ENCODE measurements around the gene TRPM8. TPM values are rescaled to one million over a fixed set of nuclear protein-coding genes. Genes with fewer than 3 reads are reported as not detected.

Gene TRPM8
- polyA plus RNA-seq, 3 donors from 2014 or later, result 0.06 to 0.52 (median 0.42) TPM

GRCh38 chr2:234029150-234029733 is 112.1 kb downstream of the TRPM8 start:
- H3K4me3 Mint-ChIP-seq, result peak overlapping the region in 3 of 5 donors; percentile 27 to 66 (median 64)
- peaks cover 2 to 6% (median 5%) of the 10 kb centered on the region in 3 donors for H3K27me3 Mint-ChIP-seq (ENCODE audit: low read depth in 3 of 3)
- peaks cover 4 to 12% (median 9%) of the 10 kb centered on the region in 6 donors for H3K9me3 Mint-ChIP-seq
- H3K27ac Mint-ChIP-seq, result peak overlapping the region in 5 of 6 donors; percentile 34 to 90 (median 82)
- no peak for DNase-seq
- peaks cover 90 to 95% of the 10 kb centered on the region in 2 donors for H3K4me1 Mint-ChIP-seq
- H3K36me3 Mint-ChIP-seq, result peaks cover 6 to 18% (median 9%) of the 10 kb centered on the region in 3 donors

DNA sequence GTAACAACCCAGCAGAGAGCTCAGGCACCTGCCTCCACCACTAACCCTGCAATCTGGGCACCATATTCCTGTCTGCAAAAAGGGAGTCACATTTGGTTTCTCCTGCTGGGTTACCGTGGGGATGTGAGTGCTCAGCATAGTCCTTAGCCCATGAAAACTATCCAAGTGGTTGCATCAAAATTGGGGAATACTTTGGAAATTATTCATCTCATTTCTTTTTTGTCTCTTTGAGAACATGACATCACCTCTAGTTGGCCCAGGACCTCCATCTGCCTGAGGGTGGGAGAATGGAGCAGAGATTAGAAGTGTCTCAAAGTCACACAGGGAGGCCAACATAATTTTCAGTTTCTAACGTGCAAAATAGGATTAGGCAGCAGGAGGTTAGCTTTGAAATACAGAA is 114.0 kb downstream of the TRPM8 start:
- peak overlapping the region; percentile 4 to 82 (median 44) for H3K4me3 Mint-ChIP-seq
- no peak for DNase-seq
- peaks cover 81 to 85% of the 10 kb centered on the region in 2 donors for H3K4me1 Mint-ChIP-seq
- peaks cover 7 to 20% (median 11%) of the 10 kb centered on the region in 6 donors for H3K9me3 Mint-ChIP-seq
- peak overlapping the region in 4 of 6 donors; percentile 53 to 93 (median 90) for H3K27ac Mint-ChIP-seq
- peaks cover 6 to 21% (median 9%) of the 10 kb centered on the region in 3 donors for H3K36me3 Mint-ChIP-seq
- H3K27me3 Mint-ChIP-seq (ENCODE audit: low read depth in 3 of 3), result peaks cover 2 to 6% (median 4%) of the 10 kb centered on the region in 3 donors

DNA sequence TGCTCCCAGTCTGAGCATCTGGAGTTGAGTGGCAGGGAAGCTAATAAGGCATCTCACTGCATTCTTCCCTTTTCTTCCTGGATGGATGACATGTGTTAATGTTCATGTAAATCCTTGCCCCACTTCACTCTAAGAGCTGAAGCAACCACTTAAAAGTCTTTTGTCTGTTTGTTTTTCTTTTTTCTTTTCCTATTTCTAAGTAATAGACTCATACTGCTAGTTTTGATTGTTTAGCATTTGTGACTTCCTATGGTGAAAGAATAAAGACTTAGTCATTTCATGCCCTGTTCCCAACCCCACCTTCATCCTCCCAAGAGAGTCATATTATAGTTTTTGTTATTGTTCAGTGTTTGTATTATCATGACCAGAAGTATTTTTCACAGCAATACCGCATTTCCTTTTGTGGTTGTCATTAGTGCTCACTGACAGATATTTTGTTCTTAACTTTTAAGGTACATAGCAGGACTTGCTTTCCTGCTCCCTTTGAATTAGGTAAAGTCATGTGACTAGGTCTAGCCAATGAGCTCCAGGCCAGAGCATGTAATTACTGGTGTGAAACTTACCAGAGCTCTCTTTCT is 115.2 kb downstream of the TRPM8 start:
- peak; percentile 81 to 87 (median 84) for DNase-seq
- H3K4me1 Mint-ChIP-seq, result peaks cover 70 to 73% of the 10 kb centered on the region in 2 donors
- peaks cover 9 to 32% (median 17%) of the 10 kb centered on the region in 6 donors for H3K9me3 Mint-ChIP-seq
- H3K36me3 Mint-ChIP-seq, result peaks cover 12 to 33% (median 14%) of the 10 kb centered on the region in 3 donors
- H3K27ac Mint-ChIP-seq, result peak overlapping the region; percentile 68 to 93 (median 88)
- H3K27me3 Mint-ChIP-seq (ENCODE audit: low read depth in 3 of 3), result peaks cover 2 to 3% (median 2%) of the 10 kb centered on the region in 3 donors
- peak overlapping the region; percentile 51 to 82 (median 67) for H3K4me3 Mint-ChIP-seq

DNA sequence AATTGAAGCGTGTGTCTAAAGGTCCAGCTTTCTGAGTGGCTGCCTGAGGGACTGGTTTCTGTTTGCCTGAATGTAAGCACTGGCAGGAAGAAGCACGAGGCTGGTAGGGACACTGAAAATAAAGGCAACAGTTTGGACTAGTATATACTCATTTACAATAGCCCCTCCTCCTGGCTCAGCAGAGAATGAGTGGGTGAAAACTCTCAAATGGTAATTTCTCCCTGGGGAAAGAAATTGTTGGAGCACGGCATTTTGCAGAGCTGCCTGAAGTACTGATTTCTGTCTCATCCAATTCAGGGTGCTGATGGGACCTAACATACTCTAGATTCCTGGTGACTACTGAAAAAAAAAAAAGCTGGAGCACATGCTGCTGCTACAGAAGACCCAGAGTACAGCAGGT is 116.0 kb downstream of the TRPM8 start:
- peak overlapping the region in 3 of 5 donors; percentile 7 to 67 (median 43) for H3K4me3 Mint-ChIP-seq
- H3K36me3 Mint-ChIP-seq, result peaks cover 13 to 36% (median 16%) of the 10 kb centered on the region in 3 donors
- H3K9me3 Mint-ChIP-seq, result peaks cover 9 to 35% (median 18%) of the 10 kb centered on the region in 6 donors
- H3K27me3 Mint-ChIP-seq (ENCODE audit: low read depth in 3 of 3), result peaks cover 2 to 3% (median 2%) of the 10 kb centered on the region in 3 donors
- peak overlapping the region; percentile 68 to 93 (median 88) for H3K27ac Mint-ChIP-seq
- DNase-seq, result no peak
- peaks cover 61 to 65% of the 10 kb centered on the region in 2 donors for H3K4me1 Mint-ChIP-seq

DNA sequence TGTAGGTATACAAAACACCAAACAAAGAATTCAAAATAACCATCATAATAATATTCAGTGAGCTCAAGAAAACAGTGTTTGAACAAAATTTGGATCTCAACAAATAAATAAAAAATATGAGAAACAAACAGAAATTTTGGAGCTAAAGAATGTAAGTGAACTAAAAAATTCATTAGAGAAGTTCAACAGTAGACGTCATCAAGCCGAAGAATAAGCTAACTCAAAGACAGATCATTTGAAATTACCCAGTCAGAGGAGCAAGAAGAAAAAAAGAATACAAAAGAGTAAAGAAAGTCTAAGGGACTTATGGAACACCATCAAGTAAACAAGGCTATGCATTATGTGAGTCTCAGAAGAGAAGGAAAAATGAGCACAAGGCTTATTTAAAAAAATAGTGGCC is 116.7 kb downstream of the TRPM8 start:
- H3K9me3 Mint-ChIP-seq, result peaks cover 9 to 38% (median 19%) of the 10 kb centered on the region in 6 donors
- no peak for DNase-seq
- peaks cover 2 to 3% (median 2%) of the 10 kb centered on the region in 3 donors for H3K27me3 Mint-ChIP-seq (ENCODE audit: low read depth in 3 of 3)
- H3K4me3 Mint-ChIP-seq, result no peak overlapping the region
- peaks cover 56 to 58% of the 10 kb centered on the region in 2 donors for H3K4me1 Mint-ChIP-seq
- H3K36me3 Mint-ChIP-seq, result peaks cover 16 to 33% (median 19%) of the 10 kb centered on the region in 3 donors
- peak overlapping the region in 3 of 6 donors; percentile 36 to 89 (median 68) for H3K27ac Mint-ChIP-seq

GRCh38 chr2:234038076-234038802 is 121.1 kb downstream of the TRPM8 start:
- H3K27ac Mint-ChIP-seq, result no peak overlapping the region
- H3K27me3 Mint-ChIP-seq (ENCODE audit: low read depth in 3 of 3), result peaks cover 2 to 5% (median 3%) of the 10 kb centered on the region in 3 donors
- no peak overlapping the region for H3K4me3 Mint-ChIP-seq
- no peak for DNase-seq
- H3K4me1 Mint-ChIP-seq, result peaks cover 14 to 18% of the 10 kb centered on the region in 2 donors
- peaks cover 16 to 27% (median 17%) of the 10 kb centered on the region in 3 donors for H3K36me3 Mint-ChIP-seq
- H3K9me3 Mint-ChIP-seq, result peaks cover 9 to 35% (median 19%) of the 10 kb centered on the region in 6 donors

- H3K27ac Mint-ChIP-seq, result no peak overlapping the region
- peaks cover 4 to 8% of the 10 kb centered on the region in 2 donors for H3K4me1 Mint-ChIP-seq
- H3K4me3 Mint-ChIP-seq, result no peak overlapping the region
These were observed 127.0 kb downstream of the TRPM8 start for GRCh38 chr2:234044157-234044556.

GRCh38 chr2:234046521-234046920 is 129.3 kb downstream of the TRPM8 start:
- Mint-ChIP-seq H3K36me3 (no peaks in the 10 kb centered on the region), H3K27me3 (ENCODE audit: low read depth in 3 of 3) (peaks cover 0 to 1% (median 0%) of the 10 kb centered on the region in 3 donors), H3K27ac (no peak overlapping the region), H3K9me3 (peaks cover 0 to 5% (median 0%) of the 10 kb centered on the region in 6 donors), H3K4me1 (peaks cover 4 to 11% of the 10 kb centered on the region in 2 donors), H3K4me3 (no peak overlapping the region)
- no peak for DNase-seq

More at GRCh38 chr2:234044157-234044556, 127.0 kb downstream of the TRPM8 start:
- DNase-seq, result no peak
- Mint-ChIP-seq H3K9me3 (peaks cover 0 to 5% (median 0%) of the 10 kb centered on the region in 6 donors), H3K27me3 (ENCODE audit: low read depth in 3 of 3) (peaks cover 0 to 4% (median 0%) of the 10 kb centered on the region in 3 donors), H3K36me3 (no peaks in the 10 kb centered on the region)

- no peak for DNase-seq
- H3K27ac Mint-ChIP-seq, result no peak overlapping the region
- H3K27me3 Mint-ChIP-seq (ENCODE audit: low read depth in 3 of 3), result peaks cover 0 to 1% (median 0%) of the 10 kb centered on the region in 3 donors
- H3K36me3 Mint-ChIP-seq, result no peaks in the 10 kb centered on the region
- H3K4me3 Mint-ChIP-seq, result no peak overlapping the region
- H3K4me1 Mint-ChIP-seq, result peaks cover 8 to 12% of the 10 kb centered on the region in 2 donors
- peaks cover 0 to 5% (median 0%) of the 10 kb centered on the region in 6 donors for H3K9me3 Mint-ChIP-seq
These were observed 130.2 kb downstream of the TRPM8 start for GRCh38 chr2:234047361-234047760.

GRCh38 chr2:234048049-234048448 is 130.9 kb downstream of the TRPM8 start:
- no peak for DNase-seq
- no peak overlapping the region for H3K27ac Mint-ChIP-seq

GRCh38 chr2:234050455-234051135 is 133.4 kb downstream of the TRPM8 start, which contains the start of gene SPP2:
Gene SPP2, plus strand, starts transcription at chr2:234050702. Its CDS starts 85 bp downstream, at chr2:234050787.
- H3K9me3 Mint-ChIP-seq, result peaks cover 0 to 4% (median 0%) of the 10 kb centered on the region in 6 donors
- peaks cover 9 to 12% of the 10 kb centered on the region in 2 donors for H3K4me1 Mint-ChIP-seq
- H3K36me3 Mint-ChIP-seq, result peaks cover 0 to 11% (median 10%) of the 10 kb centered on the region in 3 donors
- no peak for DNase-seq
- peaks cover 0 to 6% (median 2%) of the 10 kb centered on the region in 3 donors for H3K27me3 Mint-ChIP-seq (ENCODE audit: low read depth in 3 of 3)
- no peak within 1 kb of the TSS for H3K27ac Mint-ChIP-seq
- no peak within 1 kb of the TSS for H3K4me3 Mint-ChIP-seq

More at GRCh38 chr2:234048049-234048448, 130.9 kb downstream of the TRPM8 start:
- peaks cover 0 to 1% (median 0%) of the 10 kb centered on the region in 3 donors for H3K27me3 Mint-ChIP-seq (ENCODE audit: low read depth in 3 of 3)
- H3K4me3 Mint-ChIP-seq, result no peak overlapping the region
- peaks cover 0 to 4% (median 4%) of the 10 kb centered on the region in 3 donors for H3K36me3 Mint-ChIP-seq
- H3K4me1 Mint-ChIP-seq, result peaks cover 12 to 13% of the 10 kb centered on the region in 2 donors
- H3K9me3 Mint-ChIP-seq, result peaks cover 0 to 1% (median 0%) of the 10 kb centered on the region in 6 donors

- peaks cover 0 to 4% (median 0%) of the 10 kb centered on the region in 6 donors for H3K9me3 Mint-ChIP-seq
- H3K4me1 Mint-ChIP-seq, result peaks cover 9 to 19% of the 10 kb centered on the region in 2 donors
- no peak overlapping the region for H3K4me3 Mint-ChIP-seq
- peaks cover 0 to 11% (median 10%) of the 10 kb centered on the region in 3 donors for H3K36me3 Mint-ChIP-seq
- no peak for DNase-seq
- H3K27ac Mint-ChIP-seq, result no peak overlapping the region
- H3K27me3 Mint-ChIP-seq (ENCODE audit: low read depth in 3 of 3), result peaks cover 0 to 7% (median 2%) of the 10 kb centered on the region in 3 donors
These were observed 134.3 kb downstream of the TRPM8 start for GRCh38 chr2:234051374-234052070.

Data from immature natural killer cell (primary cell).